Kidney glomerular epithelial cell (primary cell): ENCODE results near the gene TBC1D4.

Experiments
- DNase-seq: peaks from one replicate; lab custom pipeline; 2025; lab: John Stamatoyannopoulos, UW

Gene TBC1D4

GRCh38 chr13:75416327-75417011 is 65.5 kb downstream of the TBC1D4 start:
- DNase-seq, result no peak

GRCh38 chr13:75415694-75416093 is 66.3 kb downstream of the TBC1D4 start:
- DNase-seq, result peak; percentile 40

GRCh38 chr13:75415171-75415570 is 66.8 kb downstream of the TBC1D4 start:
- DNase-seq, result no peak

GRCh38 chr13:75414036-75414827 is 67.7 kb downstream of the TBC1D4 start:
- DNase-seq, result no peak

GRCh38 chr13:75411924-75412537 is 69.9 kb downstream of the TBC1D4 start:
- no peak for DNase-seq

GRCh38 chr13:75410207-75410606 is 71.8 kb downstream of the TBC1D4 start:
- no peak for DNase-seq

GRCh38 chr13:75407998-75408397 is 74.0 kb downstream of the TBC1D4 start:
- no peak for DNase-seq

- DNase-seq, result no peak
These were observed 74.5 kb downstream of the TBC1D4 start for GRCh38 chr13:75407473-75407872.

- DNase-seq, result no peak
These were observed 75.8 kb downstream of the TBC1D4 start for GRCh38 chr13:75405976-75406703.

GRCh38 chr13:75404726-75405125 is 77.2 kb downstream of the TBC1D4 start:
- no peak for DNase-seq

- peak; percentile 35 for DNase-seq
These were observed 79.2 kb downstream of the TBC1D4 start for GRCh38 chr13:75402787-75403186.

GRCh38 chr13:75400775-75401174 is 81.2 kb downstream of the TBC1D4 start:
- no peak for DNase-seq

GRCh38 chr13:75399879-75400217 is 82.1 kb downstream of the TBC1D4 start:
- no peak for DNase-seq

GRCh38 chr13:75399168-75399878 is 82.6 kb downstream of the TBC1D4 start:
- no peak for DNase-seq

GRCh38 chr13:75398072-75398471 is 83.9 kb downstream of the TBC1D4 start:
- DNase-seq, result no peak

- no peak for DNase-seq
These were observed 86.1 kb downstream of the TBC1D4 start for GRCh38 chr13:75395901-75396300.

GRCh38 chr13:75395066-75395465 is 86.9 kb downstream of the TBC1D4 start:
- no peak for DNase-seq

GRCh38 chr13:75393839-75394520 is 88.0 kb downstream of the TBC1D4 start:
- no peak for DNase-seq

GRCh38 chr13:75391432-75392100 is 90.4 kb downstream of the TBC1D4 start:
- no peak for DNase-seq

- no peak for DNase-seq
These were observed 91.7 kb downstream of the TBC1D4 start for GRCh38 chr13:75390229-75390628.

GRCh38 chr13:75385708-75386083 is 96.3 kb downstream of the TBC1D4 start:
- DNase-seq, result no peak
